Iris pigment epithelial cell (primary cell): ENCODE measurements around the gene DGKH.

Experiments used
- DNase-seq: peaks from one replicate; pipeline ENCODE4 v3.0.0-alpha.2; 2011; ENCODE audit warnings: low read depth

Gene DGKH

DNA sequence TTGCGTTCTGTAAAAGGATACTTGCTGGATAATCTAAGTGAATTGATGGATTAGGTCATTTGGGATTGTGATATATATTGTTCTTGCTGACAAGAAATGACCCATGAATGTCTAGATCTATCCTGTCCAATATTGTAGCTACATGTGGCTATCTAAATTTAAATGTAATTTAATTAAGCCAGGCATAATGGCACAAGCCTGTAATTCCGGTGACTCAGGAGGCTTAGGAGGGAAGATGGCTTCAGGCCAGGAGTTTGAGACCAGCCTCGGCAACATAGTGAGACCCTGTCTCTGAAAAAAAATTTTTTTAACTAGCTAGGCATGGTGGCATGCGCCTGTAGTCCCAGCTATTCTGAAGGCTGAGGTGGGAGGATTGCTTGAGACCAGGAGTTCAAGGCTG, 184.2 kb downstream of the DGKH start:
- DNase-seq: no peak

GRCh38 chr13:42233726-42234125, 185.3 kb downstream of the DGKH start:
- peak; percentile 58 for DNase-seq

DNA sequence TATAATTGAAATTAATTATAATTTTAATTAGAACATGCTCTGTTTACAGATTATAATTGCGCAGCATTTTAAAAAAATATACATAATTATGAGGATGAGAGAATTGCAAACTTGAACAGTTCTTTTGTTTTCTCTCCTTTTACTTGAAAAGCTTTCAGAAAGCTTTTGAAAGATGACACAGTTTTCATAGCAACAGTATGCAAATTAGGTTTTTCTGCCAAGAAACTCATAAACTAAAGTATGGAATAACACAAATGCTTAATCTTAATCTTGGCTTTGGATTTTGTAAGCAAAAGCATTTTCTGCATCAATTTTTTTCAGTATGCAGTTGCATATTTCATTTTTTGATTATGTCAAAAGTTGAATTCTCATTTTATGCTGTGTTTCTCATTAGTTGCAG, 190.7 kb downstream of the DGKH start:
- no peak for DNase-seq

DNA sequence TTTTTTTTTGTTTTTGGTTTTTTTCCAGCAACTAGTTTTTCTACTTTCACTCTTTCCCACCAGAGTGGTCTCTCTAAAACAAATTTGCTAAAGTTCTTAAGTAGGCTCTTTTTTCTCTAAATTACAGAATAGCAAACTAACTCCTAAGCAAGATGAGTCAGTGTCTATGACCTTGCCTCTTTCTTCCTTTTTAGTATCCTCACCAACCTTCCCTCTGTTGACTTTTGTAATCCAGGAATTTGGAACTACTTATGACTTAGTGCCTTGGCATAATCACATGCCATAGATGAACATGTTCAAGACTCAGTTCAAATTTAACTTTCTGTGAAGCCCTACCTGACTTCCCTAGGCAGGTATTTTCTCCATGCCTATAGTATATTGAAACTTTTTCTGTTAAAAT, 191.2 kb downstream of the DGKH start:
- peak; percentile 26 for DNase-seq

DNA sequence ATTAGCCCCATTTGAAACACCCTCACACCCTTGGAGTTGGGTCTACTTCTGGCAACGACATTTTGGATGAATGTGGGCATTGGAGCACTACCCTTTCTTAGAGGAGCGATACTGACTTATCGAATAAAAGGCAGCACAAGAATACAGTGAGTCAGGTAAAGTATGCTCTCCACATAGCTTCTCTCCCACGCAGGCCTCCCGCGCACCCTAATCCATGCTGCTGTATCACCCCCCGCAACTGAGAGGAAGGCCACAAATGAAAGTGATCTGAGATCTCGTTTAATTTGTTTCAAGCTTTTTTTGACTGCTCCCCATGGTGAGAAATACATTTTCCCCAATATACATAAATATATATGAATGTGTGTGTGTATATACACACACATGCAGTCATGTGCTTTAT, 198.1 kb downstream of the DGKH start:
- no peak for DNase-seq

GRCh38 chr13:42247883-42248282, 199.4 kb downstream of the DGKH start:
- peak; percentile 34 for DNase-seq

- DNase-seq: no peak
Observed at GRCh38 chr13:42255886-42256285, 207.4 kb downstream of the DGKH start.

GRCh38 chr13:42258747-42259146, 210.3 kb downstream of the DGKH start:
- no peak for DNase-seq

GRCh38 chr13:42259515-42259914, 211.1 kb downstream of the DGKH start:
- no peak for DNase-seq

DNA sequence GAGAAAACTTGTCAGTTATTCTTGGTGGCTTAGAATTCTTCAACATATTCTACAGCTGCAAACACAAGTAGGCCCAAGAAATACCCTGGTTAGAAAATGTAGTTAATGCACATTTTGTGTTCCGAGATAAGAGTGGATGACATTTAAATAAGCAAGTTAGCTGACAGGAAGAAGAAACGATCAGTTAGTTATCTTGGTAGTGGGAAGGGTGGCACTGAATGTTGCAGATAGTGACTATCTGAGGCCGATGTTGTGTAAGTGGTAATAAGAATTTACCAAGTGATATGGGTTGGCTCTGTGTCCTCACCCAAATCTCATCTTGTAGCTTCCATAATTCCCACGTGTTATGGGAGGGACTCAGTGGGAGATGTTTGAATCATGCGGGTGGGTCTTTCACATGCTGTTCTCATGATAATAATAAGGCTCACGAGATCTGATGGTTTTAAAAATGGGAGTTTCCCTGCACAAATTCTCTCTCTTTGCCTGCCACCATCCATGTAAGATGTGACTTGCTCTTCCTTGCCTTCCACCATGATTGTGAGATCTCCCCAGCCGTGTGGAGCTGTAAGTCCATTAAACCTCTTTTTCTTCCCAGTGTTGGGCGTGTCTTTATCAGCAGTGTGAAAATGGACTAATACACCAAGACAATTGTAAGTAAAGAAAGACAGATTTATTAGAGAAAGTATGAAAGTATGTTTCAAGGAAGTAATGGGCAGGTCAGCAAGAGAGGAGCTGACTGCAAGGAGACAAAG, 212.6 kb downstream of the DGKH start:
- DNase-seq: no peak

DNA sequence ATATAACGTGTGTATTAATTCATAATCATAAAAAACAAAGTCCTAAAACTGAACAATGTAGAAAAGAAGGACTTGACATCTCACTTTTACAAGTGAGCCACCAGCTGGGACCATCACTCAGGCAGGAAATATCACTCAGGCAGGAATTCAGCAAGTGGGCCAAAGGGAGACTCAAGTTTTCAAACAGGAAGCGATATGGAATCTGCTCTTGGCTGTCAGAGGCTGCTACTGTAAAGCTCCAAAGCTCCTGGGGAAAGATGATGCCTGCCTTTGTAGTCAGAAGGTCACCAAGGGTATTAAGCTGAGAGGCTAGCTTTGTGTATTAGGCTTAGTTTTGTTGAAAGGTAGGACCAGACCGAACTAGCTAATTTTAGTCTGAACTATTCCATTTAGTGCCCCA, 218.0 kb downstream of the DGKH start:
- peak; percentile 84 for DNase-seq

DNA sequence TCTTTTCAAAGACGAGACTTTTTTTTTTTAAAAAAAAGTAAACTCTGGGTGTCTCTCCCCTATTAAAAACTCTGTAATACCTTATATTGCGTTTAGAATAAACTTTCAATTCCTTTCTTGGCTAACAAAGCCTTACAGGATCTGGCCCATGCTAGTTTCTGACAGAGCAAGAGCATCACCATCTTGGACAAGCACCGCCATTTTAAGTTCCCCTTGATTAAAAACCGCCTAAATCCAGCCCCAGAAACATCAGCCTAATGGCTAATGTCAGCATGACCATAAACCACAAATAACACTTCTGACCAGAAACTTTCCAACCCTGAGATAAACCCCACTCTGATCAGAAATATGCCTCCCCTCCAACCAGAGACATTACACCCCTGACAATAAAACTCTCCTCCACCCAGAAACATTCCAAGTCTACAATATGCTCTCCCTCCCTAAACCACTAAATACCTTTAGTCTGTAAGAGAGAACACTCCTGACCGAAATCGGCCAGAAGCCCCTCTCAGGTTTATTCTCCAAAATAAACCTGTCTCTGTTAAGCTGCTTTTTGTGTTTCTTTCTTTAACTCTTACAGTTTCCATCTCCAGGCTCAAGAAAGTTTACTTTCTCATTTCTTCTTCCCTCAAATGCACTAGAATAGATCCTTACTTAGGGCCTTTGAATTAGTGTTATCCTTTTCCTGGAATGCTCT, 221.9 kb downstream of the DGKH start:
- no peak for DNase-seq

DNA sequence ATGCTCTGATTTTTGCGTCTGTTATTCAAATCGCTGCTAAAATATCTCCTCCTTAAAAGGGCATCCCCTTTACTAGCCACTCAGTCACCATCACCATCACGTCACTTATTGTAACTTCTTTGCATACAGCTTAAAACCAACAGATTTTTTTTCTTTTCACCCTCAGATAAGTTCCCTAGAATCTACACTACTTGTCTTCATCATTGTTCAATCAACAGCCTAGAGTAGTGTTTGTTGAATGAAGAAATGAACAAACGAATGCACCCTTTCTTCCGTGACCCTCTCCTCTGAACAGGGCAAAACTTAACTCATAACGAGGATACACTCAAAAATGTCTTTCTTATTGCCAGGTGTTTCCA, 222.4 kb downstream of the DGKH start:
- DNase-seq: no peak

GRCh38 chr13:42271337-42272114, 223.1 kb downstream of the DGKH start:
- peak; percentile 100 for DNase-seq

GRCh38 chr13:42272115-42272803, 223.8 kb downstream of the DGKH start, which contains the start of gene AKAP11:
Gene AKAP11 (plus strand): TSS chr13:42272152. CDS start chr13:42286349, 14,197 bp downstream.
- peak; percentile 41 for DNase-seq

GRCh38 chr13:42272804-42273175, 224.3 kb downstream of the DGKH start:
- DNase-seq: no peak

DNA sequence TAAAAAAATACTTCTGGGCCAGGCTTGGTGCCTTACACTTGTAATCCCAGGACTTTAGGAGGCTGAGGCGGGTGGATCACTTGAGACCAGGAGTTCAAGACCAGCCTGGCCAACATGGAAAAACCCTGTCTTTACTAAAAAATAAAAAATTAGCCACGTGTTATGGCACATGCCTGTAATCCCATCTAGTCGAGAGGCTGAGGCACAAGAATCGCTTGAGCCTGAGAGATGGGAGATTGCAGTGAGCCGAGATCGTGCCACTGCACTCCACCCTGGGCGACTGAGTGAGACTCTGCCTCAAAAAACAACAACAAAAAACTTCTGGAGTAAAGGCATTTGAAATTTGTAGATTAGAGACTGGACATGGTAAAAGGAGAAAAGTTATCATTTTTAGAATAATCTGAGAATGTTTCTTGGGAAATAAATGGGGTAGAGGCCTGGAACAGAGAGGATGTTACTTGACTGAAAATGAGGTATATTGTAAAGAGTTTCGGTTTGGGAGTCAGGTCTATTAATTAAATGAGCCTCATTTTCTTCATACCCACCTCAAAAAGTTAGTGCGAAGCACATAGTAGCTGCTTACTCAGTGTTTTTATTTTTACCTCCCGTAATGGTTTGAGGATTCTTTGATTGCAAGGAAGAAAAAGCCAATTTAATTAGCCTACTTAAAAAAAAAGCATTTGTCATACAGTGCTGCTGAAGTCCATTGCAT, 226.1 kb downstream of the DGKH start:
- DNase-seq: no peak

DNA sequence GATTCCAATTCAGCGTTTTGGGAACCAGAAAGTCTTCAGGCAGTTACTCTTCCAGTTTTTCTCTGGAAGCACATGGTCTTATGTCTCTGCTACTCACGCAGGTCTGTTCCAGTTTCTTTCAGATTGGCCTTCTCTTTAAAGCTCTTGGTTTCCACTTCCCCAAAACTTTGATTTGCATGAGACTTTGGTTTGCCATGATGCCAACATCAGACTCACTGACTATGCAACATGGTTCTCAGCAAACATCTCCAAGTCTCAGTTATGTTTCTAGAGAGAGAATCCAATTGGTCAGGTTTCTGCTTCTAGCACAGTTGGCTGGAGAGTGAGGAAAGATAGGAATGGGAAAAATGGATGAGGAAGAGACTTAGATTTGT, 226.6 kb downstream of the DGKH start:
- DNase-seq: no peak

GRCh38 chr13:42275506-42275905, 227.1 kb downstream of the DGKH start:
- DNase-seq: no peak

GRCh38 chr13:42276683-42277082, 228.2 kb downstream of the DGKH start:
- peak; percentile 34 for DNase-seq

DNA sequence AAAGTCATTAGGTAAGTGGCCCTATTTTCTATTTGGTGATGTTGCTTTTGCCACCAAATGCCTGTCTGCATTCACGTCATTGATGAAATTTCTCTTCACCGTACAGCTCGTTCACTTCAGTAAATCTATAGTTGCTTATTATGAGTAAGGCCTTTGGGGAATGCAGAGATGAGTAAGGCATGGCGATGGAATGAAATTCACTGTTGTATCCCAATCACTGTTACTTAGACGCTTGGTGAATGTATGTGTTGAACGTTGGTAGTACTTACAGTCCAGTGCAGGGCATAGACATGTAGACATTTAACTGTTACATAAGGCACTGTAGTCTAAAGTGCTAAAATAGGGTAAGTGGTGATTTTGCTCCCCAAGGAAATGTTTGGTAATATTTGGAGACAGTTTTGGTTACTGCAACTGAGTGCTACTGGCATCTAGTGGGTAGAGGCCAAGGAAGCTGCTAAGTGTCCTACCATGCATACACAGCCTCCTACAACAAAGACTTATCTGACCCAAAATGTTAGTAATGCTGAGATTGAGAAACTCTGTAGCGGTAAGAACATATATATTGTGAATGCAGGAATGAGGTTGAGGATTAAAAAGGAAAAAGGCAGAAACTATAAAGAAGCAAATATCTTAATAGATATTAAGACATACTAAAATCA, 229.3 kb downstream of the DGKH start:
- peak; percentile 39 for DNase-seq
